ENCODE results near the gene FHIT.
"Not testable (repeated sequence)": the region's sequence is repeated elsewhere in the genome, so short reads cannot be mapped to it uniquely, and the experiment has no call there.

Gene FHIT

GRCh38 chr3:60598671-60599070 lies 652.6 kb downstream of the FHIT start:
- no peak for DNase-seq

- DNase-seq: peak; percentile 60
These were observed 657.2 kb downstream of the FHIT start for GRCh38 chr3:60594025-60594424.

- DNase-seq: no peak
These were observed 660.0 kb downstream of the FHIT start for GRCh38 chr3:60591267-60591666.

GRCh38 chr3:60588806-60589205 lies 662.4 kb downstream of the FHIT start:
- no peak for DNase-seq

- no peak for DNase-seq
These were observed 665.3 kb downstream of the FHIT start for GRCh38 chr3:60585918-60586317.

- DNase-seq: no peak
These were observed 667.0 kb downstream of the FHIT start for GRCh38 chr3:60584250-60584649.

- peak; percentile 36 for DNase-seq
These were observed 669.0 kb downstream of the FHIT start for GRCh38 chr3:60582288-60582687.

- no peak for DNase-seq
These were observed 670.4 kb downstream of the FHIT start for GRCh38 chr3:60580809-60581208.

GRCh38 chr3:60579734-60580133 lies 671.5 kb downstream of the FHIT start:
- DNase-seq: no peak

GRCh38 chr3:60578936-60579335 lies 672.3 kb downstream of the FHIT start:
- no peak for DNase-seq

GRCh38 chr3:60577601-60578000 lies 673.7 kb downstream of the FHIT start:
- DNase-seq: no peak

- no peak for DNase-seq
These were observed 675.5 kb downstream of the FHIT start for GRCh38 chr3:60575718-60576272.

- no peak for DNase-seq
These were observed 677.0 kb downstream of the FHIT start for GRCh38 chr3:60574046-60574769.

- DNase-seq: no peak
These were observed 677.8 kb downstream of the FHIT start for GRCh38 chr3:60573494-60573893.

- no peak for DNase-seq
These were observed 679.7 kb downstream of the FHIT start for GRCh38 chr3:60571511-60571910.

GRCh38 chr3:60557122-60557521 lies 694.1 kb downstream of the FHIT start:
- DNase-seq: no peak

GRCh38 chr3:60555686-60556354 lies 695.4 kb downstream of the FHIT start:
- peak; percentile 4 for DNase-seq

GRCh38 chr3:60553144-60553543 lies 698.1 kb downstream of the FHIT start:
- no peak for DNase-seq

GRCh38 chr3:60552581-60552980 lies 698.7 kb downstream of the FHIT start:
- DNase-seq: no peak

GRCh38 chr3:60551455-60552209 lies 699.6 kb downstream of the FHIT start:
- DNase-seq: no peak

- DNase-seq: no peak
These were observed 701.4 kb downstream of the FHIT start for GRCh38 chr3:60549863-60550262.

- no peak for DNase-seq
These were observed 708.3 kb downstream of the FHIT start for GRCh38 chr3:60542995-60543394.

- DNase-seq: not testable (repeated sequence)
These were observed 711.9 kb downstream of the FHIT start for GRCh38 chr3:60539394-60539793.

GRCh38 chr3:60536420-60536819 lies 714.8 kb downstream of the FHIT start:
- no peak for DNase-seq
